ENCODE results near the gene ACBD4. TPM values are rescaled to one million over a fixed set of nuclear protein-coding genes. Genes with fewer than 3 reads are reported as not detected.

ACBD4 gene
- 10 to 100 TPM; 17.9 to 59.5 (median 31.3) TPM for total RNA-seq
- 10 to 100 TPM; 12.3 to 13.9 TPM for polyA plus RNA-seq
- 29.6 reads per million, percentile 59 among the genes with 10 or more reads in this experiment for total RNA-seq

DNA sequence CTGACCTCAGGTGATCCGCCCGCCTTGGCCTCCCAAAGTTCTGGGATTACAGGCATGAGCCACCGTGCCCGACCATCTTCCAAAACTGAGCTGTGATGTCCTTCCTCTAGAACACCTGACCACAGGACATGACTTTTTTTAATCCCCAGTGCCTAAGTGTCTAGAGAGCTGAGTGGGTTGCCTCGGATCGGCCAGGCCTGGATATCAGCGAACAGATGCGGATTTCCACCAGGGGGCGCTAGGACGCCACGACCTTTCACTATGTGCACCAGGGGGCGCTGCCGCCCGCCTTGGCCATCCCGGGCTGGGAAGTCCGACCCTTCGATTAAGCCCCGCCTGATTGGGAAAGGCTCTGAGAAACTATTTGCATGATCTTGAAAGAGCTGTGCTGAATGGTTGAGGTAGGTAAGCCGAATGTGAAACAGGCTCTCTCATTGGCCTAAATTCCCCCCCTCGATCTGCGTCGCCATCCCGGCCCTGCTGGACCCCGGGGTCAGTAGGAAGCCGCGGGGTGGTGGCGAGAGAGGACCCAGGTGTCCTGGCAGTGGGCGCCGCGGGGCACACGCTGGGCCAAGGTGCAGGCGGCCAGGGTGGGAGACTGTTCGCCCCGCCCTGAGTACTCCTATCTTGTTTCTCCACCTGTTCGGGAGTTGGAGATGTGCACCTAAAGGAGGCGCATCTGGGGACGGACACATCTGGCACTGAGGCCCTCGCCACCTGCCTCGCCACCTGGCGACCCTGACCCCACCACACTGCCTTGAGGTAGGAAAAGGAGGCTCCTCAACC lies at the start of gene ACBD4:
Gene ACBD4 (plus strand): TSS at position 496 of the 786 bp plus-strand sequence. CDS start 458 bp downstream, outside the sequence.
- peaks cover 9 to 25% (median 21%) of the 10 kb centered on the region in 7 donors for H3K4me1 Mint-ChIP-seq
- Histone ChIP-seq H3K36me3 (ENCODE audit: control insufficient read depth in 2 of 3, insufficient read depth in 3 of 3, low read length in 3 of 3) (peaks cover 0 to 17% (median 0%) of the 10 kb centered on the region in 3 experiments), H3K27ac (ENCODE audit: low read depth, low read length) (peak within 1 kb of the TSS; percentile 76), H3K9me3 (ENCODE audit: control insufficient read depth in 2 of 3, low read length in 3 of 3) (no peaks in the 10 kb centered on the region), H3K4me1 (ENCODE audit: control insufficient read depth in 2 of 2, insufficient read depth in 2 of 2, low read length in 2 of 2) (peaks cover 12% of the 10 kb centered on the region in 2 donors), H3K4me3 (ENCODE audit: low read length) (peak within 1 kb of the TSS; percentile 94), H3K27me3 (ENCODE audit: control insufficient read depth in 2 of 2, insufficient read depth in 2 of 2, low read length in 2 of 2) (no peaks in the 10 kb centered on the region)
- ATAC-seq (peak; percentile 93), DNase-seq (peak; percentile 95 to 100 (median 98))
- H3K27me3 Mint-ChIP-seq: peaks cover 0 to 8% (median 0%) of the 10 kb centered on the region in 5 donors
- POLR2A ChIA-PET: interaction anchor here (0.6 to 13.3 kb wide), 14 partner anchors 13 to 95 kb away, joined by 3 to 232 read pairs (median 5); partner anchors contain the start of genes HEXIM1, HEXIM2 and NMT1
- H3K4me3 Mint-ChIP-seq: peak within 1 kb of the TSS; percentile 87 to 95 (median 90)
- H3K27ac Mint-ChIP-seq: peak within 1 kb of the TSS; percentile 75 to 92 (median 82)
- intact Hi-C loops (cut with micrococcal nuclease): loop anchor here (1.0 to 2.0 kb wide), 9 partner anchors 12 to 250 kb away; partner anchors contain the start of genes EFTUD2 (in 1 of the 2), HEXIM1 (in 1 of the 2), HEXIM2 (in 1 of the 2) and MAP3K14 (in 1 of the 2)
- H3K9me3 Mint-ChIP-seq: no peaks in the 10 kb centered on the region
- CTCF ChIA-PET: interaction anchor here (0.6 to 4.0 kb wide), 42 partner anchors 8 to 274 kb away, joined by 3 to 114 read pairs (median 4); partner anchors contain the start of genes C1QL1, HEXIM1, HEXIM2 and NMT1
- no peaks in the 10 kb centered on the region for H3K36me3 Mint-ChIP-seq

DNA sequence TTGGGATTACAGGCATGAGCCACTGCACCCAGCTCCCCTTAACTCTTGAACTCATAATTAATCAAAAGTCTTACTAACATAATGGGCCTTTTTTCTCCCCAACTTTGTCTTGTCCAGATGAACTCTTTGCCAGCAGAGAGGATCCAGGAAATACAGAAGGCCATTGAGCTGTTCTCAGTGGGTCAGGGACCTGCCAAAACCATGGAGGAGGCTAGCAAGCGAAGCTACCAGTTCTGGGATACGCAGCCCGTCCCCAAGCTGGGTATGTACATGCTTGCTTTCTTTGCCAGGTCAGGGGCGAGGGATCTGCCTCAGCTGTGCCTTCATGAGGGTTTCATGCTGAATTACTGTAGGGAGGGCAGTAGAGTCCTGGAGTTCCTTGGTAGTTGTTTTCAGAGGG lies 49.1 kb upstream of the ACBD4 start:
- Histone ChIP-seq H3K9me3 (ENCODE audit: control insufficient read depth in 2 of 3, low read length in 3 of 3) (no peaks in the 10 kb centered on the region), H3K36me3 (ENCODE audit: control insufficient read depth in 2 of 3, insufficient read depth in 3 of 3, low read length in 3 of 3) (peaks cover 11 to 75% (median 29%) of the 10 kb centered on the region in 3 experiments), H3K27ac (ENCODE audit: low read depth, low read length) (no peak overlapping the region), H3K4me1 (ENCODE audit: control insufficient read depth in 2 of 2, insufficient read depth in 2 of 2, low read length in 2 of 2) (no peaks in the 10 kb centered on the region), H3K27me3 (ENCODE audit: control insufficient read depth in 2 of 2, insufficient read depth in 2 of 2, low read length in 2 of 2) (no peaks in the 10 kb centered on the region), H3K4me3 (ENCODE audit: low read length) (no peak overlapping the region)
- DNase-seq: no peak
- intact Hi-C loops (cut with micrococcal nuclease): no loop called here
- Mint-ChIP-seq H3K4me1 (peaks cover 0 to 6% (median 0%) of the 10 kb centered on the region in 7 donors), H3K27ac (no peak overlapping the region), H3K27me3 (no peaks in the 10 kb centered on the region), H3K4me3 (no peak overlapping the region), H3K36me3 (peaks cover 5 to 36% (median 13%) of the 10 kb centered on the region in 5 donors), H3K9me3 (no peaks in the 10 kb centered on the region)
- CTCF ChIA-PET: interaction anchor here (0.9 kb wide), 1 partner anchor 112 kb away, joined by 3 read pairs; no protein-coding TSS in a partner anchor
- POLR2A ChIA-PET: interaction anchor here (1.3 kb wide), 1 partner anchor 24 kb away, joined by 5 read pairs; no protein-coding TSS in a partner anchor
- ATAC-seq: no peak

- Histone ChIP-seq H3K9me3 (ENCODE audit: control insufficient read depth in 2 of 3, low read length in 3 of 3) (no peaks in the 10 kb centered on the region), H3K36me3 (ENCODE audit: control insufficient read depth in 2 of 3, insufficient read depth in 3 of 3, low read length in 3 of 3) (peaks cover 16 to 75% (median 26%) of the 10 kb centered on the region in 3 experiments), H3K4me1 (ENCODE audit: control insufficient read depth in 2 of 2, insufficient read depth in 2 of 2, low read length in 2 of 2) (no peaks in the 10 kb centered on the region), H3K4me3 (ENCODE audit: low read length) (no peak overlapping the region), H3K27ac (ENCODE audit: low read depth, low read length) (no peak overlapping the region), H3K27me3 (ENCODE audit: control insufficient read depth in 2 of 2, insufficient read depth in 2 of 2, low read length in 2 of 2) (no peaks in the 10 kb centered on the region)
- ChIA-PET CTCF (interaction anchor here (0.6 to 0.9 kb wide), 2 partner anchors 10 to 111 kb away, joined by 3 to 4 read pairs; no protein-coding TSS in a partner anchor), POLR2A (interaction anchor here (1.3 kb wide), 1 partner anchor 25 kb away, joined by 5 read pairs; no protein-coding TSS in a partner anchor)
- Mint-ChIP-seq H3K36me3 (peaks cover 5 to 33% (median 9%) of the 10 kb centered on the region in 5 donors), H3K4me1 (peaks cover 0 to 6% (median 0%) of the 10 kb centered on the region in 7 donors), H3K9me3 (no peaks in the 10 kb centered on the region), H3K4me3 (no peak overlapping the region), H3K27ac (peak overlapping the region in 2 of 9 donors; percentile 30 to 40), H3K27me3 (no peaks in the 10 kb centered on the region)
- intact Hi-C loops (cut with micrococcal nuclease): no loop called here
- ATAC-seq: no peak
- DNase-seq: no peak
These were observed 48.5 kb upstream of the ACBD4 start for GRCh38 chr17:45086865-45087503.

- Mint-ChIP-seq H3K4me1 (peaks cover 0 to 6% (median 0%) of the 10 kb centered on the region in 7 donors), H3K4me3 (no peak overlapping the region), H3K27me3 (no peaks in the 10 kb centered on the region), H3K27ac (peak overlapping the region in 2 of 9 donors; percentile 40 to 55), H3K9me3 (no peaks in the 10 kb centered on the region), H3K36me3 (peaks cover 5 to 37% (median 13%) of the 10 kb centered on the region in 5 donors)
- no peak for DNase-seq
- no peaks in the 10 kb centered on the region for H3K4me1 ChIP-seq (ENCODE audit: control insufficient read depth in 2 of 2, insufficient read depth in 2 of 2, low read length in 2 of 2)
- ATAC-seq: no peak
- ChIA-PET CTCF (interaction anchor here (0.6 to 0.9 kb wide), 2 partner anchors 11 to 111 kb away, joined by 3 to 4 read pairs; no protein-coding TSS in a partner anchor), POLR2A (interaction anchor here (1.3 kb wide), 1 partner anchor 25 kb away, joined by 5 read pairs; no protein-coding TSS in a partner anchor)
- no peak overlapping the region for H3K4me3 ChIP-seq (ENCODE audit: low read length)
- no peaks in the 10 kb centered on the region for H3K27me3 ChIP-seq (ENCODE audit: control insufficient read depth in 2 of 2, insufficient read depth in 2 of 2, low read length in 2 of 2)
- no peaks in the 10 kb centered on the region for H3K9me3 ChIP-seq (ENCODE audit: control insufficient read depth in 2 of 3, low read length in 3 of 3)
- no peak overlapping the region for H3K27ac ChIP-seq (ENCODE audit: low read depth, low read length)
- H3K36me3 ChIP-seq (ENCODE audit: control insufficient read depth in 2 of 3, insufficient read depth in 3 of 3, low read length in 3 of 3): peaks cover 18 to 75% (median 22%) of the 10 kb centered on the region in 3 experiments
- intact Hi-C loops (cut with micrococcal nuclease): no loop called here
These were observed 47.9 kb upstream of the ACBD4 start for GRCh38 chr17:45087504-45087975.

- no peak overlapping the region for H3K4me3 Mint-ChIP-seq
- DNase-seq: no peak
- Histone ChIP-seq H3K36me3 (ENCODE audit: control insufficient read depth in 2 of 3, insufficient read depth in 3 of 3, low read length in 3 of 3) (peaks cover 19 to 77% (median 21%) of the 10 kb centered on the region in 3 experiments), H3K4me1 (ENCODE audit: control insufficient read depth in 2 of 2, insufficient read depth in 2 of 2, low read length in 2 of 2) (no peaks in the 10 kb centered on the region), H3K27ac (ENCODE audit: low read depth, low read length) (no peak overlapping the region), H3K9me3 (ENCODE audit: control insufficient read depth in 2 of 3, low read length in 3 of 3) (no peaks in the 10 kb centered on the region), H3K27me3 (ENCODE audit: control insufficient read depth in 2 of 2, insufficient read depth in 2 of 2, low read length in 2 of 2) (no peaks in the 10 kb centered on the region), H3K4me3 (ENCODE audit: low read length) (no peak overlapping the region)
- H3K36me3 Mint-ChIP-seq: peaks cover 5 to 40% (median 17%) of the 10 kb centered on the region in 5 donors
- peak overlapping the region in 2 of 9 donors; percentile 36 to 40 for H3K27ac Mint-ChIP-seq
- ChIA-PET CTCF (interaction anchor here (1.0 kb wide), 1 partner anchor 27 kb away, joined by 3 read pairs; the partner anchor contains the start of gene NMT1), POLR2A (no interaction called here)
- H3K9me3 Mint-ChIP-seq: no peaks in the 10 kb centered on the region
- H3K27me3 Mint-ChIP-seq: no peaks in the 10 kb centered on the region
- ATAC-seq: no peak
- intact Hi-C loops (cut with micrococcal nuclease): no loop called here
- H3K4me1 Mint-ChIP-seq: peaks cover 0 to 6% (median 0%) of the 10 kb centered on the region in 7 donors
These were observed 47.5 kb upstream of the ACBD4 start for GRCh38 chr17:45087978-45088377.

DNA sequence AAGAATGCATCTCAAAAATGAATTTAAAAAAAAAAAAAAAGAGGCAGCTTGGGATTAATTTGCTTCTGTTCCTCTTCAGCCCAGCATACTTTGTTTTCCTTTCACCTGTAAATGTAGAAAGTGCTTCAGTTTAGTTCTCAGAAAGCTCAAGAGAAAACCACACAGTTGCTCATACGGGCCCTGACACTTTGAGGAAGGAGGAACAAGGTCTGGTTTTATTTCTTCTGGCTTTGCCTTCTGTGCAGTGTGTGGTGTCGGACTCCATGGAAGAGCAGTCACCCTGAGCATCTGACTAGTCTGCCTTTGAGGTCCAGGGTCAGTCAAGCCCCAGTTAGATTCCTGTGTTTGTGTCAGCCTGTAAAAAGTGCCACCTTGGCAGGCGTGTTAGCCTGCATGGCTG lies 46.7 kb upstream of the ACBD4 start:
- POLR2A ChIA-PET: no interaction called here

More for the DNA sequence above, 46.7 kb upstream of the ACBD4 start:
- H3K4me1 ChIP-seq (ENCODE audit: control insufficient read depth in 2 of 2, insufficient read depth in 2 of 2, low read length in 2 of 2): no peaks in the 10 kb centered on the region
- H3K4me3 ChIP-seq (ENCODE audit: low read length): no peak overlapping the region
- H3K9me3 ChIP-seq (ENCODE audit: control insufficient read depth in 2 of 3, low read length in 3 of 3): no peaks in the 10 kb centered on the region
- Mint-ChIP-seq H3K27me3 (no peaks in the 10 kb centered on the region), H3K4me1 (peaks cover 0 to 6% (median 0%) of the 10 kb centered on the region in 7 donors), H3K27ac (peak overlapping the region in 2 of 9 donors; percentile 2 to 48), H3K4me3 (no peak overlapping the region), H3K9me3 (no peaks in the 10 kb centered on the region), H3K36me3 (peaks cover 5 to 42% (median 17%) of the 10 kb centered on the region in 5 donors)
- H3K36me3 ChIP-seq (ENCODE audit: control insufficient read depth in 2 of 3, insufficient read depth in 3 of 3, low read length in 3 of 3): peaks cover 18 to 79% (median 27%) of the 10 kb centered on the region in 3 experiments
- H3K27ac ChIP-seq (ENCODE audit: low read depth, low read length): no peak overlapping the region
- no peaks in the 10 kb centered on the region for H3K27me3 ChIP-seq (ENCODE audit: control insufficient read depth in 2 of 2, insufficient read depth in 2 of 2, low read length in 2 of 2)
- intact Hi-C loops (cut with micrococcal nuclease): no loop called here
- no peak for ATAC-seq
- CTCF ChIA-PET: interaction anchor here (1.0 kb wide), 1 partner anchor 27 kb away, joined by 3 read pairs; the partner anchor contains the start of gene NMT1
- DNase-seq: no peak
